22Rv1 (cell line): ENCODE data around the gene VTI1A.

Experiments used
- CTCF ChIP-seq: fragments of 450-650 bp; IDR thresholded peaks from 2 replicates; pipeline ENCODE4 v1.5.1; 2017; ENCODE audit warnings: mild to moderate bottlenecking
- ZFX ChIP-seq: fragments of 450-650 bp; IDR thresholded peaks from 2 replicates; pipeline ENCODE4 v1.6.1; 2017; ENCODE audit warnings: antibody characterized with exemption, borderline replicate concordance

- TF ChIP-seq CTCF, result no peak
- no peak for TF ChIP-seq ZFX
Measured at GRCh38 chr10:112816891-112817290, 369.9 kb downstream of the VTI1A start.
